ENCODE results near the gene EPHA3.

- TF ChIP-seq CTCF (conservative IDR thresholded peaks at IDR 0.05 in 1 of 2, IDR thresholded peaks at IDR 0.05 in 1 of 2; ENCODE audit: low read depth in 1 of 2, low read length in 2 of 2) (no peak), EZH2 (IDR thresholded peaks at IDR 0.05; ENCODE audit: low read length, missing control alignments) (no peak)
Measured at GRCh38 chr3:89344076-89344475, 236.7 kb downstream of the EPHA3 start.

Measured in fibroblast of lung (primary cell).